GM21825 (cell line): Measurements from ENCODE around the gene UEVLD.
"Not testable (repeated sequence)": the region's sequence is repeated elsewhere in the genome, so short reads cannot be mapped to it uniquely, and the experiment has no call there.

Experiments used
- ATAC-seq: cut with Tn5 transposase; IDR thresholded peaks from one replicate; pipeline ENCODE4 v1.9.1; 2021; ENCODE audit warnings: mild to moderate bottlenecking, moderate library complexity; ENCODE audit not compliant: unreplicated experiment

UEVLD gene

GRCh38 chr11:18588297-18589252 is at the start of gene UEVLD:
UEVLD (minus strand) TSS chr11:18588734; CDS start chr11:18588654, 80 bp downstream.
- peak; percentile 64 for ATAC-seq

GRCh38 chr11:18634140-18635032 is 45.9 kb upstream of the UEVLD start, which contains the start of gene SPTY2D1:
SPTY2D1 (minus strand) TSS chr11:18634342; CDS start chr11:18634257, 85 bp downstream.
- ATAC-seq = peak; percentile 95

GRCh38 chr11:18633256-18634139 is 45.0 kb upstream of the UEVLD start:
- peak; percentile 52 for ATAC-seq

GRCh38 chr11:18632841-18633240 is 44.3 kb upstream of the UEVLD start:
- ATAC-seq = no peak

- ATAC-seq = no peak
These were observed 35.6 kb upstream of the UEVLD start for GRCh38 chr11:18624161-18624560.

- no peak for ATAC-seq
These were observed 35.2 kb upstream of the UEVLD start for GRCh38 chr11:18623707-18624106.

- ATAC-seq = no peak
These were observed 29.9 kb upstream of the UEVLD start for GRCh38 chr11:18618342-18619025.

GRCh38 chr11:18617688-18618341 is 29.3 kb upstream of the UEVLD start:
- peak; percentile 43 for ATAC-seq

- peak; percentile 89 for ATAC-seq
These were observed 27.3 kb upstream of the UEVLD start for GRCh38 chr11:18615628-18616392.

- no peak for ATAC-seq
These were observed 26.1 kb upstream of the UEVLD start for GRCh38 chr11:18614667-18615066.

GRCh38 chr11:18612394-18612793 is 23.9 kb upstream of the UEVLD start:
- no peak for ATAC-seq

- no peak for ATAC-seq
These were observed 22.7 kb upstream of the UEVLD start for GRCh38 chr11:18611196-18611595.

- no peak for ATAC-seq
These were observed 19.8 kb upstream of the UEVLD start for GRCh38 chr11:18608376-18608775.

- ATAC-seq = no peak
These were observed 12.5 kb upstream of the UEVLD start for GRCh38 chr11:18600915-18601569.

GRCh38 chr11:18599739-18600230 is 11.3 kb upstream of the UEVLD start, which contains the start of gene MISFA:
MISFA (plus strand) TSS chr11:18599789; CDS start chr11:18599929, 140 bp downstream.
- no peak for ATAC-seq

GRCh38 chr11:18594999-18595749 is 6.6 kb upstream of the UEVLD start:
- ATAC-seq = no peak

GRCh38 chr11:18594088-18594487 is 5.6 kb upstream of the UEVLD start:
- not testable (repeated sequence) for ATAC-seq
